ENCODE measurements around the gene BUB3. TPM values are rescaled to one million over a fixed set of nuclear protein-coding genes. Genes with fewer than 3 reads are reported as not detected.

BUB3 gene
- total and polyA plus RNA-seq, 2 experiments from 2014 or later = 243 to 272 TPM

DNA sequence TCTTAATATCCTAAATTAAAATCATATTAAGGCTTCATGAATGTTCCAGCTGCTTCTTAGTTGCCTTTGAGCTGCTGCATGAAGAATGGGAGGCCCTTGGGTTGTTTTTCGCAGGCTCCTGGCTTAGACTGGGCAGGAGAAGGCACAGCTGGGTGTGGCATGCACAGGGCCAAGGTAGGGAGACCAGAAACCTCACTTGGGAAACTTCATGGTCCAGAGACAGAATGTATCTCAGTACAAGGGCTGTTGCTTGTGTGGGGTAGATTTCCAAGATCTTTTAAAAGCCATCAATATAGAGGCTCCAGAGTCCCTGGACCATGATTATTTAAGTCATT is 49.9 kb downstream of the BUB3 start:
- Mint-ChIP-seq H3K27me3 (ENCODE audit: insufficient read depth, low read depth, poor library complexity) (no peaks in the 10 kb centered on the region), H3K4me1 (peaks cover 14% of the 10 kb centered on the region), H3K27ac (no peak overlapping the region), H3K9me3 (no peaks in the 10 kb centered on the region; the same call in 1 of the 3 replicates), H3K36me3 (ENCODE audit: low read depth) (peaks cover 10% of the 10 kb centered on the region), H3K4me3 (no peak overlapping the region)
- TF ChIP-seq, protein P1, sequence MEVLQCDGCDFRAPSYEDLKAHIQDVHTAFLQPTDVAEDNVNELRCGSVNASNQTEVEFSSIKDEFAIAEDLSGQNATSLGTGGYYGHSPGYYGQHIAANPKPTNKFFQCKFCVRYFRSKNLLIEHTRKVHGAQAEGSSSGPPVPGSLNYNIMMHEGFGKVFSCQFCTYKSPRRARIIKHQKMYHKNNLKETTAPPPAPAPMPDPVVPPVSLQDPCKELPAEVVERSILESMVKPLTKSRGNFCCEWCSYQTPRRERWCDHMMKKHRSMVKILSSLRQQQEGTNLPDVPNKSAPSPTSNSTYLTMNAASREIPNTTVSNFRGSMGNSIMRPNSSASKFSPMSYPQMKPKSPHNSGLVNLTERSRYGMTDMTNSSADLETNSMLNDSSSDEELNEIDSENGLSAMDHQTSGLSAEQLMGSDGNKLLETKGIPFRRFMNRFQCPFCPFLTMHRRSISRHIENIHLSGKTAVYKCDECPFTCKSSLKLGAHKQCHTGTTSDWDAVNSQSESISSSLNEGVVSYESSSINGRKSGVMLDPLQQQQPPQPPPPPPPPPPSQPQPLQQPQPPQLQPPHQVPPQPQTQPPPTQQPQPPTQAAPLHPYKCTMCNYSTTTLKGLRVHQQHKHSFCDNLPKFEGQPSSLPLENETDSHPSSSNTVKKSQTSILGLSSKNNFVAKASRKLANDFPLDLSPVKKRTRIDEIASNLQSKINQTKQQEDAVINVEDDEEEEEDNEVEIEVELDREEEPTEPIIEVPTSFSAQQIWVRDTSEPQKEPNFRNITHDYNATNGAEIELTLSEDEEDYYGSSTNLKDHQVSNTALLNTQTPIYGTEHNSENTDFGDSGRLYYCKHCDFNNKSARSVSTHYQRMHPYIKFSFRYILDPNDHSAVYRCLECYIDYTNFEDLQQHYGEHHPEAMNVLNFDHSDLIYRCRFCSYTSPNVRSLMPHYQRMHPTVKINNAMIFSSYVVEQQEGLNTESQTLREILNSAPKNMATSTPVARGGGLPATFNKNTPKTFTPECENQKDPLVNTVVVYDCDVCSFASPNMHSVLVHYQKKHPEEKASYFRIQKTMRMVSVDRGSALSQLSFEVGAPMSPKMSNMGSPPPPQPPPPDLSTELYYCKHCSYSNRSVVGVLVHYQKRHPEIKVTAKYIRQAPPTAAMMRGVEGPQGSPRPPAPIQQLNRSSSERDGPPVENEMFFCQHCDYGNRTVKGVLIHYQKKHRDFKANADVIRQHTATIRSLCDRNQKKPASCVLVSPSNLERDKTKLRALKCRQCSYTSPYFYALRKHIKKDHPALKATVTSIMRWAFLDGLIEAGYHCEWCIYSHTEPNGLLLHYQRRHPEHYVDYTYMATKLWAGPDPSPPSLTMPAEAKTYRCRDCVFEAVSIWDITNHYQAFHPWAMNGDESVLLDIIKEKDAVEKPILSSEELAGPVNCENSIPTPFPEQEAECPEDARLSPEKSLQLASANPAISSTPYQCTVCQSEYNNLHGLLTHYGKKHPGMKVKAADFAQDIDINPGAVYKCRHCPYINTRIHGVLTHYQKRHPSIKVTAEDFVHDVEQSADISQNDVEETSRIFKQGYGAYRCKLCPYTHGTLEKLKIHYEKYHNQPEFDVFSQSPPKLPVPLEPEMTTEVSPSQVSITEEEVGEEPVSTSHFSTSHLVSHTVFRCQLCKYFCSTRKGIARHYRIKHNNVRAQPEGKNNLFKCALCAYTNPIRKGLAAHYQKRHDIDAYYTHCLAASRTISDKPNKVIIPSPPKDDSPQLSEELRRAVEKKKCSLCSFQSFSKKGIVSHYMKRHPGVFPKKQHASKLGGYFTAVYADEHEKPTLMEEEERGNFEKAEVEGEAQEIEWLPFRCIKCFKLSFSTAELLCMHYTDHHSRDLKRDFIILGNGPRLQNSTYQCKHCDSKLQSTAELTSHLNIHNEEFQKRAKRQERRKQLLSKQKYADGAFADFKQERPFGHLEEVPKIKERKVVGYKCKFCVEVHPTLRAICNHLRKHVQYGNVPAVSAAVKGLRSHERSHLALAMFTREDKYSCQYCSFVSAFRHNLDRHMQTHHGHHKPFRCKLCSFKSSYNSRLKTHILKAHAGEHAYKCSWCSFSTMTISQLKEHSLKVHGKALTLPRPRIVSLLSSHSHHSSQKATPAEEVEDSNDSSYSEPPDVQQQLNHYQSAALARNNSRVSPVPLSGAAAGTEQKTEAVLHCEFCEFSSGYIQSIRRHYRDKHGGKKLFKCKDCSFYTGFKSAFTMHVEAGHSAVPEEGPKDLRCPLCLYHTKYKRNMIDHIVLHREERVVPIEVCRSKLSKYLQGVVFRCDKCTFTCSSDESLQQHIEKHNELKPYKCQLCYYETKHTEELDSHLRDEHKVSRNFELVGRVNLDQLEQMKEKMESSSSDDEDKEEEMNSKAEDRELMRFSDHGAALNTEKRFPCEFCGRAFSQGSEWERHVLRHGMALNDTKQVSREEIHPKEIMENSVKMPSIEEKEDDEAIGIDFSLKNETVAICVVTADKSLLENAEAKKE (CRISPR knock-in tag; IDR thresholded peaks at IDR 0.05) = no peak
- TF ChIP-seq ZNF331 (CRISPR knock-in tag; IDR thresholded peaks at IDR 0.05; ENCODE audit: low read depth) (no peak), ETS1 (IDR thresholded peaks at IDR 0.05) (no peak)
- Histone ChIP-seq H3K4me1 (ENCODE audit: insufficient read depth) (no peaks in the 10 kb centered on the region), H3K79me2 (replicated peaks; ENCODE audit: insufficient read depth) (no peaks in the 10 kb centered on the region), H3K9me2 (ENCODE audit: insufficient read depth) (no peaks in the 10 kb centered on the region), H4K20me1 (replicated peaks; ENCODE audit: insufficient read depth) (no peaks in the 10 kb centered on the region), H3K27me3 (ENCODE audit: insufficient read depth) (no peaks in the 10 kb centered on the region), H3K4me3 (no peak overlapping the region), H3K27ac (ENCODE audit: low read depth) (no peak overlapping the region), H2AFZ (no peak overlapping the region), H3F3A (replicated peaks; ENCODE audit: low read depth) (no peaks in the 10 kb centered on the region), H3K36me3 (ENCODE audit: insufficient read depth) (no peaks in the 10 kb centered on the region), H3K4me2 (no peak overlapping the region)
- DNase-seq (ENCODE audit: low spot score) = no peak
- no peak for ATAC-seq

- peaks cover 8% of the 10 kb centered on the region for H3K36me3 Mint-ChIP-seq (ENCODE audit: low read depth)
- Histone ChIP-seq H3K79me2 (replicated peaks; ENCODE audit: insufficient read depth) (no peaks in the 10 kb centered on the region), H3K4me1 (ENCODE audit: insufficient read depth) (no peaks in the 10 kb centered on the region), H2AFZ (no peak overlapping the region), H3K36me3 (ENCODE audit: insufficient read depth) (no peaks in the 10 kb centered on the region), H3K4me3 (no peak overlapping the region), H3K27ac (ENCODE audit: low read depth) (no peak overlapping the region), H3K9me2 (ENCODE audit: insufficient read depth) (no peaks in the 10 kb centered on the region), H3F3A (replicated peaks; ENCODE audit: low read depth) (no peaks in the 10 kb centered on the region), H3K27me3 (ENCODE audit: insufficient read depth) (no peaks in the 10 kb centered on the region), H4K20me1 (replicated peaks; ENCODE audit: insufficient read depth) (no peaks in the 10 kb centered on the region), H3K4me2 (no peak overlapping the region)
- no peaks in the 10 kb centered on the region for H3K27me3 Mint-ChIP-seq (ENCODE audit: insufficient read depth, low read depth, poor library complexity)
- ATAC-seq = no peak
- no peak for DNase-seq (ENCODE audit: low spot score)
- no peak overlapping the region for H3K4me3 Mint-ChIP-seq
- H3K9me3 Mint-ChIP-seq = no peaks in the 10 kb centered on the region; the same call in 1 of the 3 replicates
- H3K4me1 Mint-ChIP-seq = peaks cover 10% of the 10 kb centered on the region
- H3K27ac Mint-ChIP-seq = no peak overlapping the region
- TF ChIP-seq STAT1 (IDR thresholded peaks at IDR 0.05; ENCODE audit: unreplicated experiment) = no peak
- TF ChIP-seq NANOG (IDR thresholded peaks at IDR 0.05; ENCODE audit: borderline replicate concordance) = no peak
- TF ChIP-seq ZNF331 (CRISPR knock-in tag; IDR thresholded peaks at IDR 0.05; ENCODE audit: low read depth) = no peak
- TF ChIP-seq ZNF114 (CRISPR knock-in tag; IDR thresholded peaks at IDR 0.05) = no peak
- TF ChIP-seq CREB1 (CRISPR knock-in tag; IDR thresholded peaks at IDR 0.05; ENCODE audit: low read depth) = no peak
- TF ChIP-seq JUNB (IDR thresholded peaks at IDR 0.05; ENCODE audit: unreplicated experiment) = no peak
- TF ChIP-seq, protein P2, sequence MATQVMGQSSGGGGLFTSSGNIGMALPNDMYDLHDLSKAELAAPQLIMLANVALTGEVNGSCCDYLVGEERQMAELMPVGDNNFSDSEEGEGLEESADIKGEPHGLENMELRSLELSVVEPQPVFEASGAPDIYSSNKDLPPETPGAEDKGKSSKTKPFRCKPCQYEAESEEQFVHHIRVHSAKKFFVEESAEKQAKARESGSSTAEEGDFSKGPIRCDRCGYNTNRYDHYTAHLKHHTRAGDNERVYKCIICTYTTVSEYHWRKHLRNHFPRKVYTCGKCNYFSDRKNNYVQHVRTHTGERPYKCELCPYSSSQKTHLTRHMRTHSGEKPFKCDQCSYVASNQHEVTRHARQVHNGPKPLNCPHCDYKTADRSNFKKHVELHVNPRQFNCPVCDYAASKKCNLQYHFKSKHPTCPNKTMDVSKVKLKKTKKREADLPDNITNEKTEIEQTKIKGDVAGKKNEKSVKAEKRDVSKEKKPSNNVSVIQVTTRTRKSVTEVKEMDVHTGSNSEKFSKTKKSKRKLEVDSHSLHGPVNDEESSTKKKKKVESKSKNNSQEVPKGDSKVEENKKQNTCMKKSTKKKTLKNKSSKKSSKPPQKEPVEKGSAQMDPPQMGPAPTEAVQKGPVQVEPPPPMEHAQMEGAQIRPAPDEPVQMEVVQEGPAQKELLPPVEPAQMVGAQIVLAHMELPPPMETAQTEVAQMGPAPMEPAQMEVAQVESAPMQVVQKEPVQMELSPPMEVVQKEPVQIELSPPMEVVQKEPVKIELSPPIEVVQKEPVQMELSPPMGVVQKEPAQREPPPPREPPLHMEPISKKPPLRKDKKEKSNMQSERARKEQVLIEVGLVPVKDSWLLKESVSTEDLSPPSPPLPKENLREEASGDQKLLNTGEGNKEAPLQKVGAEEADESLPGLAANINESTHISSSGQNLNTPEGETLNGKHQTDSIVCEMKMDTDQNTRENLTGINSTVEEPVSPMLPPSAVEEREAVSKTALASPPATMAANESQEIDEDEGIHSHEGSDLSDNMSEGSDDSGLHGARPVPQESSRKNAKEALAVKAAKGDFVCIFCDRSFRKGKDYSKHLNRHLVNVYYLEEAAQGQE (IDR thresholded peaks at IDR 0.05; ENCODE audit: unreplicated experiment) = no peak
- TF ChIP-seq EZH2 (IDR thresholded peaks at IDR 0.05; ENCODE audit: low read depth, unreplicated experiment) = no peak
- no peak for TF ChIP-seq POLR2AphosphoS5 (IDR thresholded peaks at IDR 0.05; ENCODE audit: low read depth)
- no peak for TF ChIP-seq EZH2phosphoT487 (IDR thresholded peaks at IDR 0.05; ENCODE audit: unreplicated experiment)
Observed at GRCh38 chr10:123205041-123205440, 50.8 kb downstream of the BUB3 start.
